HG02798 (cell line): ENCODE data around the gene TNRC6A.

ENCODE experiments used
- ATAC-seq: cut with Tn5 transposase; IDR thresholded peaks from one replicate; pipeline ENCODE4 v1.9.1; 2021; ENCODE audit warnings: mild to moderate bottlenecking; ENCODE audit not compliant: unreplicated experiment, poor library complexity

Gene TNRC6A

DNA sequence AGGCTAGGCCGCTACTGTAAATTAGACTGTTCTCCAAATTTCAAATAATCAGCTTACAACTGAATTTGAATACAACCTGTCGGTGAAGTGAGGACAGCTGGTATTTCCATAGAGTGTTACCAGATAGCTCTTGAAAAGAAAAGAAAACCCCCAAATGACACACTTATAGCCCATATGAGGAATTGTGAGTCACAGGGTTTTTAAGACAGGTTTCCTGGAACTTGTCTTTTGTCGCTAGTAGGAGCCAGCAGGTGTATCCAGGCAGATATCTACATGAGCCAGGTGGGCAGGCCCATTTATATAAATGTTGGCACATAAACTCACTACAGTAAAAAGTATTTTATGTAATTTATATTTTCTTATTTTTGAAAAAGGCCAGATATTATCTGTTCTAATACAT, 24.0 kb downstream of the TNRC6A start:
- no peak for ATAC-seq

DNA sequence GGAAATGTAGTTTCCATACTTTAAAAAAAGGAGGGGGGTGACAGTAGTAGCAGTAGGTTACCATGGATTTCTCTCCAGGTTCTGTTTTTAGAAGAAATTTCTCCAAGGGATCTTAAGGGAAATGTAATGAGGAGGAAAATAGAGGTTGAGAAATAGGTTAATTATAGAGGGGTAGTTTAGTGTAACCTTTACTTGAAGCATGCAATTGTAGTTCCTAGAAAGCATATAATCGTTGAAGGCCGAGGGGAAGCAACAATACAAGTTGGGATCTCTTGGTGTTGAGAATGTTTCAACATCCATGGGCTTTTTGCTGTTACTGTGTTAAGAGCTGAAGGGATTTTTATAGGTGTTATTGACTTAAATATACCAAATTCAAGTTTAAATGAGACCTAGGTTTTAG, 25.1 kb downstream of the TNRC6A start:
- no peak for ATAC-seq

DNA sequence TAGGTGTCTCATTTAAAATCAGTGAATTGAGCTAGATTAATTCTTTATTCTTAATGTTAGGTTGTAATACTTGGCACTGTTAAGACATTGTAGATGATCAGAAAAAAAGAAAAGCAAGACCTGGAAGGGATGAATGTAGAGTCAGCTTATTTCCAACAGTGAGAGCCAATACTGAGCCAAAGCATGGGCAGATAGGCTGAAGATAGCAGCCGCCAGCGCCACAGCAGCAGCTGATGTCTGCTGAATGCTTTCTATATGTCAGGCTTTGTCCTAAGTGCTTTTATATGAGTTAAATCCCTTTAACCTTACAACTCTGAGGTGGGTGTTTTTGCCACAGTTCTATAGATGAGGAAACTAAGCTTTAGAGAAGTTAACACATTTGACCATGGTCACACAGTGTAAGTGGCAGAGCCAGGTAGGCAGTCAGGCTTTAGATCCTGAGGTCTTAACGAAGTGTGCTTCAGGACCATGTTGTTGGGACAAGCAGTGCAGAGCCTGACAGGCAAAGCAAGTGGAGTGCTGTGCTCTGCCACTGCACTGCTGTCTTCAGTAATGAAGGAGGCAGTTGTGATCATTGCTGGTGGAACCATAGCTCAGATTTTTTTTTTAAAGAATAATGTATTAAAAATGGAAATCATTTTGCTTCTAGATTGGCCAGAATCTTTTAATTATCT, 25.9 kb downstream of the TNRC6A start:
- ATAC-seq: no peak

DNA sequence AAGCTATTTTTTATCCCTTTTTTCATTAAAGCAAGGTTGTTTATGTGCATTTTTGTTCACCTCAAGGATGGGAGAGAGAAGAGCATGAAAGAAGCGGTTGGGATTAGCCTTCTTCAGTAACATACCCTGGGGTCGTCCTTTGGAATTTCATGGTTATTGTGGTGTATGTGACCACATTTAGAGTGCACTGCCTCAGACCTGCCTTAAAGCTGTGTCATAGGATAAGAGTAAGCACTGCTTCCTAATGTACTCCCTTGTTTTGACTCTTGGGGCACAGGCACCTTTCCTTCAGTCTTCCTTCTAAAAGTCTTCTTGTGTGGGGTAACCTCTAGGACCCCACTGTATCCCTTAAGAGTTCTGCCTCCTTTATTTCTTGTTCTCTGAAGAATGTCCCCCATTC, 28.9 kb downstream of the TNRC6A start:
- ATAC-seq: no peak

DNA sequence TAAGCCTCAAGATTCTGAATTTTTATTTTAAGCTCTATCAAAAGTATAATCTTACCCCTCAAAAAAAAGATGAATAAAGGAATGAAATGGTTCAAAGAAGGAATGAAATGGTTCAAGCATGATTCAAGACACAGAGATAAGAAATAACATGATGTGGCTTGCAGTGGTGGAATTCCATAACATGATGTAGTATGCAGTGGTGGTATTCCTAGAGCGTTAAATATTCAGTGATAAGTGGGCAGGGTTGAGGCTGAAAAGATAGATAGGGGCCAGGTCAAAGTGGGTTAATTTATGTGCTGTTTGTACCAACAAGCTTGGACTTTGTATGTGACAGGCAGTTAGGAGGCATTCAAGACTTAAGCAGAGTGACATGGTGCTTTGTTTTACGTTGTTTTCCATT, 29.6 kb downstream of the TNRC6A start:
- ATAC-seq: no peak

DNA sequence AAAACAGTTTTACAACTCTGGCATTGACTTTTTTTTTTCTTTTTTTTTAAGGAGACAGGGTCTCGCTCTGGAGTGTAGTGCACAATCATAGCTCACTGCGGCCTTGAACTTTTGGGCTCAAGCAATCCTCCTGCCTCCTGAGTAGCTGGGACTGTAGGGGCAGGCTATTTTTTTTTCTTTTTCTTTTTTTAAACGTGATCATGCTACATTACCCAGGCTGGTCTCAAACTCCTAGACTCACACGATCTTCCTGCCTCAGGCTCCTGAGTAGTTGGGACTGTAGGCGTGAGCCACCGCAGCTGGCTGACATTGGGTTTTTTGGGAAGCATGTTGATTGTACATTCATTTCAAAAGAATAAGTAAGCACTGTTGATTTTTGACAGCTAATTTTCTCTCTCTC, 32.1 kb downstream of the TNRC6A start:
- ATAC-seq: no peak

DNA sequence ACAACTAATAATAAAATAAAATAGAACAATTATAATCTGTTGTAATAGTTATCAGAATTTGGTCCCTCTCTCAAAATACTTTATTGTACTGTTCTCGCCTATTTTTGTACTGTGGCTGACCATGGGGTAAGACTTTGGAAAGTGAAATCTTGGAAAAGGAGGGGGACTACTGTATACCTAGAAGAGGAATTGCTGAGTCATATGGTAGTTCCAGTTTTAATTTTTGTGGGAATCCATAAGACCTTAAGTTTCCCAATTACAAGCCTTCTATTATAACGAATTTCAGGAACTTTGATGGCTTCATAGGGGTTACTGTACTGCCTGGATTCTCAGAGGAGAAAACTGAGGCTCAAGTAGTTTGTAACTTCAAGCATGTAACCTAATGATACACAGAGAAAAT, 35.5 kb downstream of the TNRC6A start:
- no peak for ATAC-seq

DNA sequence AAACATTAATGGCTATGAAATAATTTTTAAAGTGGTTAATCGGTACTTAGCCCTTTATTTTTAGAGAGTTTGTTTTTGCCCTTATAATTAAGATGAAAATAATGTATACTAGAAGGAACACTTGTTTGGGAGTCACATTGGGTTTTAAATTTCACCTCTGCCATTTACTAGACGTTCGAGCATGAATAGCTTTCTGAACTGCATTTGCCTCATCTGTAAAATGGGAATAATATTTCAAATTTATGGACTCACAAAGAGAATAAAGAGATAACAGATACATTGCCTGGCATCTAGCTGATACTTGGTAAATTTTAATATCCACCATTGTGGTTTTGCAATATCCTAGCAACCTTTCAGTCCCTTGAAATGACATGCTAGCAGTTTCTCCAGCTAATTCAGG, 36.6 kb downstream of the TNRC6A start:
- ATAC-seq: no peak

DNA sequence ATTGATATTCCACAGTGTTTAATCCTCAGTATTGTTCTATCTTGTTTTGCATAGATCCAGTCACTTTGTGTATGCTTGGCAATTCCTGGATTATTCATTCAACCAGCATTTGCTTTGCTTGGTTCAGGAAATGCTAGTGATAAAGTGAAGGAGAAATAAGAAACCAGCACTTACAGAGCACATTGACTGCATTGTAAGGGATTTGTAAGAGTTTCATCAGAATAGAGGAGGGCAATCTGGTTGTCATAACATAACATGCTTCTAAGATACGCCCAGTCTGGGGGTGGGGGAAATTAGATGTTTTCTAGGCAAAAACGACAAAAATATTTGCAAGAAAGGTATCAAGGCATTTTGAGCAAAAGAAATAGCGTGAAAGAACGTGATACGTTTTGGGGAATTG, 40.4 kb downstream of the TNRC6A start:
- ATAC-seq: no peak

DNA sequence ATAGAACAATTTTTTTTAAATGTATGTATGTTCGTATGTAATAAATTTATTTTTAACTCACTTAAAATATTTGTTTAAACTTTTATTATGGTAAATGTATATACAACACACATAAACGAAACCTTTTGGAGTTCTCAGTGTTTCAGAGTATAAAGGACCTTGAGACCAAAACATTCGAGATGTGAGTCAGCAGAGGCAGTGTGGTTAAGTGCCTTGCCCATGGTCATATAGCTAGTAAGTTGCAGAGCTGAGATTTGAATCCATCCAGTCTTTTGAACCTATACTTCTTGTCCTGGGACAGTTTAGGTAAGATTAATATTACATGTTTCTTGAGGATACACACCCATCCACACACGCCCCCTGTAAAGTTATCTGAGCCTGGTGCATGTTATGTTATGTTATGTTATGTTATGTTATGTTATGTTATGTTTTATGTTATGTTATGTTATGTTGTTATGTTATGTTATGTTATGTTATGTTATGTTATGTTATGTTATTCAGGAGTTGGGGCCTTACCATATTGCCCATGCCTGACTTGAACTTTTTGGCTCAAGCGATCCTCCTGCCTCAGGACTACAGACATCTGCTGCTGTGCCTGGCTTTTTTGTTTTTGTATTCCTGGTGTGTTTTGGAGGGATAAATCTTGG, 41.8 kb downstream of the TNRC6A start:
- no peak for ATAC-seq

DNA sequence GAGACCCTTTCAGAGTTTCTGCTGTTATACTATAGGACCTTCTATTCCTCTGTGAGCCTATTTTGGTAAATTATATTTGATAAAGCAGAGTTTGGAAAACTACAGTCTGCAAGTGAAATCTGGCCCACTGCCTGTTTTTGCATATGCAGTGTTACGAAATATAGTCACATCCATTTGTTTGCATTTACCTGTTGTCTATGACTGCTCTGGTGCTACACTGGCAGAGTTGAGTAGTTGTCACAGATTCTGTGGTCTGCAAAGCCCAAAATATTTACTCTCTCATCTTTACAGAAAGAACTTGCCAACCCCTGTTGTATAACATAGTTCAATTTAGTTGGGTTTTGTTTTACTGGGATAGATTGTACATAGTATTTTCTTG, 42.3 kb downstream of the TNRC6A start:
- ATAC-seq: no peak

DNA sequence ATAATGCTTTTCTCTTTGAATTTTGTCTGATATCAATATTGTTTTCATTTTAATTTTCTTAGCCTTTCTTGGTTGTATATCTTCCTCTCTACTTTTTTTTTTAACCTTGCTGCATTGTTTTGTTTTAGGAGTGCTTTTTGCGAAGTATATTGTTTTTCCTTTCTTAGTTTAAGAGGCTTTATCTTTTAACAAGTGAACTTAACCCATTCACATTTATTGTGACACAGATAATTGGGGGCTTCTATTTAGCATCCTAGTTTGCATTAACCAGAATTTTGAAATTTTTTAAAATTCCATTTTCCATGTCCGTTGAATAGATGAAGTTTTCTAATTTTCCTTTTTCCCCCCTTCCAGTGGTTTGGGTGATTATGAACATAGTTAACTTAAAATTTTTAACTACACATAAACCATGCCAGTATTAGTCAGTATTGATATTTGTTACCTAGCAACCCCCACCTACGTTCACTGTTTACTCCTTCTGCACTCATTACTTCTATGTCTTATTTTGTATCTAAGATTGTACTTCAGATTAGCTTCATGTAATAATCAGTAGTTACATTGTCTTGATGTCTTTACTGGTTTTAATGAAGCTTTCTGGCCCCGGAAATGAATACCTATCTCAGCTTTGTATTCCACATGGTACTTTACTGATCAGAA, 44.4 kb downstream of the TNRC6A start:
- ATAC-seq: no peak

DNA sequence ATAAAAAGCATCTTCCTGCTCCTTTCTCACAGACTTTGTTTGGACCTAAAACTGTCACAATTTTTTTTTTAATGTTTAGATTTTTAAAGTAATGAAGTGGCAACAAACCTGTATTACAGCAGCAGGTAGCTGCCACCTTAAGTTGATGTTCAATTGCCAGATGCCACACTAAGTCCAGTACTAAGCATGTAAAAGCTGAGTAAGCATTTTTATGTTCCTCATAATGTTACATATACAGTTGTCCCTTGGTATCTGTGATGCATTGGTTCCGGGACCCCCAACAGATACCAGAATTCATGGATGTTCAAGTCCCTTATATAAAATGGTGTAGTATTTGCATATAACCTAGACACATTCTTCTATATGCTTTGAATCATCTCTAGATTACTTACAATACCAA, 45.1 kb downstream of the TNRC6A start:
- no peak for ATAC-seq

DNA sequence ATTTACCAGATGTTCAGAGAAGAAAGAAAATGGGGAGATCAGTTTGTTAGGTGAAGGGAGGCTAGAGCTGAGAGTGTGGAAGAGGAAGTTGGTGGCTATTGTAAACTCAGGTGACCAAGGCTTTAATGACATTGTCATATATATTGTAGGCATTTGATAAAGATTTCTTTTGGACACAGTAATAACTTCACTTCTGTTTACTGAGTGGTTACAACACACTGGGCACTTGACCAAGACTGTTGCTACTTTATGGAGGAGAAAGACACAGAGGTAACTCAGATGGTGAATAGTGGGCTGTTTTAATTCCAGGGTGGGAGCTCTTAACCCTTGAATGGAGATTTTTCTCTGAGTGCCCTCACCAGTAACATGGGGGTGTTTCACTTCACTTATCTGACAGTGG, 46.0 kb downstream of the TNRC6A start:
- no peak for ATAC-seq

DNA sequence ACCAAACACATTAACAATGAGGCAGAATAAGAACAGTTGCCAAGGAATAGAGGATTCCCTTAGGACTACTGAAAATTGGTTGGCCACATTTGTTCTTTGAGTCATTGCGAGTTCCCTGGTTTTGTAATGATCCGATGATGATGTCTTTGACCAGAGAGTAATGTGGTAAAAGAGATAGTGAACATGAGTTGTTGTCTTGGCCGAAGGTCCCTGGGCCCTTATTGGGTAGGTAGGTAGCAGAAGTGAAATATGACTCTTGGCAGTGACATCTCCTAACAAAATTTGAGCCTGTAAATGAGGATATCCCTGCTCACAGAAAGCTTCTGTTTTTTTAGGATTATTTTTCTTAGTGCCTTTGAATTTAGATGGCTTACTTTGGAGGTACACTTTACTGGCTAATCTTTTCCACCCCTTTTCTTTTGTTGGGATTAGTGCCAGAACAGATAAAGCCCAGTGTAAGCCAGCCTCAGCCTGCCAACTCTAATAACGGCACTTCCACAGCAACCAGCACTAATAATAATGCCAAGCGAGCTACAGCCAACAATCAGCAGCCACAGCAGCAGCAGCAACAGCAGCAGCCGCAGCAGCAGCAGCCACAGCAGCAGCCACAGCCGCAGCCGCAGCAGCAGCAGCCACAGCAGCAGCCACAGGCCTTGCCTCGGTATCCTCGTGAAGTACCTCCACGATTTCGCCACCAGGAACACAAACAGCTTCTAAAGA, 47.2 kb downstream of the TNRC6A start:
- no peak for ATAC-seq

DNA sequence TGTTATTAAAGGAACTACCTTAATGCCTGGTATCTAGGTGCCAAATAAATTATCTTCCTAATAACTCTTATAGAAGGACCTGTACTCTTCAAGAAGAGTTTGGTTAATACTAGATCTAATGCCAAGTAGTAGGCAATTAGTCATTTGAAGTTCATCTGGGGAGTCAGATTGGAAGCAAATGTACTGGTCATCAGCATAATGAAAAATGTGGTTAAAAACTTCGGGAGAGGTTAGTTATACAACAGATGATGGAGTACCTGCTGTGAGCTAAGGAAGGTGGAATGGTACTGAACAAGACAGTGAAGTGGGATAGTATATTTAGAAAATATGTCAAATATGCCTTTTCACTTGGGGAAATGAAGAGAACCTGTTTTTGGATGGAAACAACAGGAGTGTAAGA, 49.2 kb downstream of the TNRC6A start:
- no peak for ATAC-seq

DNA sequence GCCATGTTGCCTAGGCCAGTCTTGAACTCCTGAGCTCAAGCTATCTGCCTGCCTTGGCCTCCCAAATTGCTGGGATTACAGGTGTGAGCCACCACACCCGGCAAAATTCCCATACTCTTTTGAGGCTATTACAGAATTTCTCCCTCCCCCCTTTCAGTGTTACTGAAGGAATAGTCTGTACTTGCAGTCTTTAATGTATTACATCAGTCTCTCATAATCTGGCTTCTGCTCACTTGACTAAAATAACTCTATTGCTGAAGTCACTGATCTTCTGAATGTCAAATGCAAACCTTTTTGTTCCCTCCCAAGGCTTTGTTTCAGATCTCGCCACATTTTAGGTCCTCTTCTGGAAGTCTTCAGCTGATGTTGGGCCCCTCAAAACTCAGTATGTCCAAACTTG, 51.8 kb downstream of the TNRC6A start:
- ATAC-seq: no peak

DNA sequence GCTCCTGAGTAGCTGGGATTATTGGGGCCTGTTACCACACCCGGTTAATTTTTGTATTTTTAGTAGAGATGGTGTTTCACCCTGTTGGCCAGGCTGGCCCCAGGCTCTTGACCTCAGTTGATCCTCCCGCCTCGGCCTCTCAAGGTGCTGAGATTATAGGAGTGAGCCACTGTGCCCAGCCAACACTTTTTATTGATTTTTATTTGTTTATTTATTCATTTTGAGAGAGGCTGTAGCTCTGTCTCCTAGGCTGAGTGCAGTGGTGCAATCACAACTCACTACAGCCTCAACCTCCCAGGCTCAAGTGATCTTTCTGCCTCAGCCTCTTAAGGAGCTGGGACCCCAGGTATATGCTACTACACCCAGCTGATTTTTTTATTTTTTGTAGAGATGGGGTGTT, 54.7 kb downstream of the TNRC6A start:
- no peak for ATAC-seq

DNA sequence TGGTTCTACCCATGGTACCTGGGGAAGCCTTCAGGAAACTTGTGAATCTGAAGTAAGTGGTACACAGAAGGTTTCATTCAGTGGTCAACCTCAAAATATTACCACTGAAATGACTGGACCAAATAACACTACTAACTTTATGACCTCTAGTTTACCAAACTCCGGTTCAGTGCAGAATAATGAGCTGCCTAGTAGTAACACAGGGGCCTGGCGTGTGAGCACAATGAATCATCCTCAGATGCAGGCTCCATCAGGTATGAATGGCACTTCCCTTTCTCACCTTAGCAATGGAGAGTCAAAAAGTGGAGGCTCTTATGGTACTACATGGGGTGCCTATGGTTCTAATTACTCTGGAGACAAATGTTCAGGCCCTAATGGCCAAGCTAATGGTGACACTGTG, 60.4 kb downstream of the TNRC6A start:
- ATAC-seq: no peak

DNA sequence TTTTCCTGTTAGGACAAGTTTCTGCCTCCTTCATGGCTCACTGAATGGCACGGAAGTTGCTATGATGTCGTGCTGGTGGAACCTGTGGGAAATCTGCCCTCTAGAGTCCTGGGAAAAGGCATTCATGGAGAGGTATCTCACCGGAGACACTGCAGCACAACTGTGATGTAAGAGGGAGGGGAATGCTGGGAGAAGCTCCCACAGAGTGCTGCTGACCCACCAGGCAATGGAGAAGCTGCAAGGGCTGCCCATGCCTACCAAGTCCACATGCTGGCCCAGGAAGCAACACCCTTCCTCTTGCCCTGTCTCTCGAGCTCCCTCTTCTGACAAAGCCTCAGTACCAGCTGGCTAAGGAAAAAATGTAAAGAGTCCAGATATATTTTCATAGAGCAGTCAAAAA, 71.1 kb downstream of the TNRC6A start:
- ATAC-seq: no peak

DNA sequence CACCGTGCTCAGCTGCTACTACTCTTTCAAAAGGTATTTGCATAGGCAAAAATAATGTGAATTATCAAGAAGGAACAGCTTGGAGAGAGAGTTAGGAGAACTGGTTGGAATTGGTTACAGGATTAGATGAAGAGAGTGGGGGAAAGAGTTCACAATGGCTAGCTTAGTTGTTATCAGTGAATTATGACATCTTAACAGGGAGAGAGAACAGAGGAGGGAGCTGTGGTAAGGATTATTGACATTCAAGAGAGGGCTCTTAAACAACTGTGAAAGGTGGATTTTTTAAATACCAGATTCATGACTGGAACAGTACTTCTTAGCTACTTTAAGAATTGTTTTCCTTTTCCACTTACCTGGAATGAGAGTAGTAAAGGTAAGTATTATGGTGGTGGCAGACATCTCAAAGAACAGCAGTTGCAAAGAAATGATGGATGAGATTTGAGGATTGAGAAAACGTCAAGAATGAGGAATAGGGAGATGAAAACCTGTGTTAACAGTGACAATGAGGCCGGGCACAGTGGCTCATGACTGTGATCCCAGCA, 72.4 kb downstream of the TNRC6A start:
- ATAC-seq: no peak
